K562 (cell line): ENCODE measurements around the gene IBTK. TPM values are rescaled to one million over a fixed set of nuclear protein-coding genes. Genes with fewer than 3 reads are reported as not detected.

Experiments used
- ESRRB ChIP-seq: fragments of 250-450 bp; sonication (Bioruptor Pico); IDR thresholded peaks from 2 replicates; pipeline ENCODE4 v1.5.0; 2020; ENCODE audit warnings: mild to moderate bottlenecking, moderate library complexity, borderline replicate concordance
- HNRNPL ChIP-seq: fragments of 200-400 bp; formaldehyde crosslinking; IDR thresholded peaks from 2 replicates; pipeline ENCODE4 v1.6.1; 2017; ENCODE audit warnings: low read depth, mild to moderate bottlenecking, low read length
- KAT8 ChIP-seq: fragments of 450-650 bp; IDR thresholded peaks from 2 replicates; pipeline ENCODE4 v1.6.1; 2016; ENCODE audit warnings: low read depth, mild to moderate bottlenecking
- MCM2 ChIP-seq: fragments of 450-650 bp; IDR thresholded peaks from 2 replicates; pipeline ENCODE4 v1.6.1; 2017; ENCODE audit warnings: low read depth, mild to moderate bottlenecking
- MEF2A ChIP-seq: IDR thresholded peaks from 2 replicates; pipeline ENCODE4 v1.6.1; 2011; ENCODE audit warnings: low read depth, mild to moderate bottlenecking, low read length, moderate library complexity; ENCODE audit not compliant: control insufficient read depth
- NR2C2 ChIP-seq, 2 experiments: fragments of 200-800 bp in 1 of 2; sonication (Bioruptor generic) in 1 of 2; sonication (generic) in 1 of 2; formaldehyde crosslinking in 1 of 2; IDR thresholded peaks; 2 replicates each; pipeline versions ENCODE4 v1.6.1 to v1.8.0; 2016 to 2022; ENCODE audit warnings: mild to moderate bottlenecking in 1 of 2, missing compliant biosample characterization in 1 of 2, missing genetic modification characterization in 1 of 2, missing genetic modification reagents in 1 of 2
- POLR2H ChIP-seq: IDR thresholded peaks from 2 replicates; pipeline ENCODE4 v1.6.1; 2016; ENCODE audit warnings: missing genetic modification characterization, low read depth, mild to moderate bottlenecking, control low read depth, missing compliant biosample characterization, moderate library complexity
- SMARCC2 ChIP-seq: fragments of 450-650 bp; IDR thresholded peaks from 2 replicates; pipeline ENCODE4 v1.6.1; 2017; ENCODE audit warnings: antibody characterized with exemption, moderate library complexity, mild to moderate bottlenecking, low read depth
- SMC3 ChIP-seq: conservative IDR thresholded peaks from 2 replicates; pipeline ENCODE4 v1.6.1; 2011; ENCODE audit warnings: low read depth, low read length, improper control_type of control experiment; ENCODE audit not compliant: insufficient read depth
- SOX6 ChIP-seq: fragments of 450-650 bp; IDR thresholded peaks from 2 replicates; pipeline ENCODE4 v1.6.1; 2014; ENCODE audit warnings: mild to moderate bottlenecking
- ZEB2 ChIP-seq: fragments of 450-650 bp; IDR thresholded peaks from 2 replicates; pipeline ENCODE4 v1.6.1; 2016
- ZNF212 ChIP-seq: fragments of 450-650 bp; formaldehyde crosslinking; IDR thresholded peaks from 2 replicates; pipeline ENCODE4 v1.4.0; 2020; ENCODE audit warnings: mild to moderate bottlenecking
- ZNF384 ChIP-seq: IDR thresholded peaks from 2 replicates; pipeline ENCODE4 v1.6.1; 2012; ENCODE audit warnings: low read depth, low read length, improper control_type of control experiment
- ZNF589 ChIP-seq: fragments of 200-800 bp; sonication (Bioruptor generic); IDR thresholded peaks from 2 replicates; pipeline ENCODE4 v1.6.1; 2016; ENCODE audit warnings: low read depth, missing genetic modification characterization, missing compliant biosample characterization
- polyA plus RNA-seq, 8 experiments: library from polyadenylated mRNA; depleted of rRNA in 4 of 8; stranded (reverse) in 5 of 8; unstranded in 3 of 8; fragments of >200 nt; fragmentation: Nextera tagmentation in 2 of 8; fragmentation: Illumina TruSeq in 1 of 8; extraction: Ambion mirVana in 2 of 8; extraction: Trizol in 1 of 8; gene quantifications; 2 replicates each; pipeline versions ENCODE4 v1.2.1 to v1.2.3, GENCODE V29; 2011 to 2014; ENCODE audit warnings: inconsistent platforms in 1 of 8, missing spikeins in 1 of 8
- total RNA-seq, 7 experiments: library from RNA; depleted of rRNA in 6 of 7; stranded (reverse); fragments of >200 nt in 6 of 7; fragmentation: Illumina TruSeq in 2 of 7; extraction: Trizol in 2 of 7; gene quantifications; 2 replicates each; pipeline versions ENCODE4 v1.2.1 to v1.2.3, GENCODE V29; 2011 to 2021; ENCODE audit warnings: low replicate concordance in 1 of 7
- TF ChIP-seq, protein P1 (sequence below): sonication (generic); formaldehyde crosslinking; IDR thresholded peaks from 2 replicates; pipeline ENCODE4 v1.4.0; 2020; ENCODE audit warnings: mild to moderate bottlenecking, missing genetic modification reagents
- TF ChIP-seq, protein P2 (sequence below), 3 experiments: IDR thresholded peaks in 2 of 3; conservative IDR thresholded peaks in 1 of 3; 2 replicates each; pipeline ENCODE4 v1.5.1; 2011 to 2012; ENCODE audit warnings: low read length in 3 of 3, mild to moderate bottlenecking in 3 of 3, control low read depth in 2 of 3, improper control_type of control experiment in 1 of 3, inconsistent platforms in 1 of 3, low read depth in 1 of 3, mixed read lengths in 1 of 3, moderate library complexity in 1 of 3; ENCODE audit not compliant: insufficient read depth in 2 of 3
- TF ChIP-seq, protein P3 (sequence below): fragments of 450-650 bp; formaldehyde crosslinking; IDR thresholded peaks from 2 replicates; pipeline ENCODE4 v1.4.0; 2020; ENCODE audit warnings: mild to moderate bottlenecking, mixed read lengths
- TF ChIP-seq, protein P4 (sequence below): fragments of 200-800 bp; sonication (Bioruptor generic); IDR thresholded peaks from 2 replicates; pipeline ENCODE4 v1.6.1; 2016; ENCODE audit warnings: missing genetic modification characterization, missing compliant biosample characterization

The IBTK gene
- total and polyA plus RNA-seq, 9 of the 15 experiments (the other 6 are each of a cell fraction or from before 2014, with no cell fraction given): 13.2 to 36.4 (median 21.8) TPM

DNA sequence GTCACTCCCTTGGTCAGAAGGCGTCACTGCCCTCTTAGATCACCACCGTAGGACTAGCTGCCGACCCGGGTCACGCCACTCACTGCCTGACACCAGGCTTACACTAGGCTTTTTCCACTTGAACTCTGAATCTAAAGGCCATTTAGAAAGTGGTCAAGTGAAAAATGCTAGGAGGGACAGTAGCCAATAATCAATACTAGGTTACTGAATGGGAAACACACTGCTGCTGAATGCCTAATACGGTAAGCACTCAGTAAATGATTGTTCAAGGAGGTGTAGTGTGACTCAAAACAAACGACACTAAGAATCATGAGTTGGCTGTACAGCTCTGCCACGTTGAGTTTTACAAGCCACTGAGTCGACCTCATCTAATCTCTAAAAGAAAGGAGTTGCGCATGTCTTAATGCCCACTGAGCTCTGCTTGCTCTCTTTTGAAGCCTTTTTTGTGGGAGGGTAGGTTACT, 760 bp upstream of the IBTK start (continued):
- TF ChIP-seq, protein P1, sequence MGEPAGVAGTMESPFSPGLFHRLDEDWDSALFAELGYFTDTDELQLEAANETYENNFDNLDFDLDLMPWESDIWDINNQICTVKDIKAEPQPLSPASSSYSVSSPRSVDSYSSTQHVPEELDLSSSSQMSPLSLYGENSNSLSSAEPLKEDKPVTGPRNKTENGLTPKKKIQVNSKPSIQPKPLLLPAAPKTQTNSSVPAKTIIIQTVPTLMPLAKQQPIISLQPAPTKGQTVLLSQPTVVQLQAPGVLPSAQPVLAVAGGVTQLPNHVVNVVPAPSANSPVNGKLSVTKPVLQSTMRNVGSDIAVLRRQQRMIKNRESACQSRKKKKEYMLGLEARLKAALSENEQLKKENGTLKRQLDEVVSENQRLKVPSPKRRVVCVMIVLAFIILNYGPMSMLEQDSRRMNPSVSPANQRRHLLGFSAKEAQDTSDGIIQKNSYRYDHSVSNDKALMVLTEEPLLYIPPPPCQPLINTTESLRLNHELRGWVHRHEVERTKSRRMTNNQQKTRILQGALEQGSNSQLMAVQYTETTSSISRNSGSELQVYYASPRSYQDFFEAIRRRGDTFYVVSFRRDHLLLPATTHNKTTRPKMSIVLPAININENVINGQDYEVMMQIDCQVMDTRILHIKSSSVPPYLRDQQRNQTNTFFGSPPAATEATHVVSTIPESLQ: no peak
- TF ChIP-seq ESRRB (CRISPR knock-in tag) (no peak), ZNF384 (no peak), MCM2 (no peak), SMC3 (no peak), MEF2A (no peak), ZNF212 (CRISPR knock-in tag) (no peak), ZEB2 (no peak), SOX6 (no peak), NR2C2 (CRISPR knock-in tag; IDR thresholded peaks at IDR 0.05) (no peak), NR2C2 (tag; IDR thresholded peaks at IDR 0.05) (peak; percentile 81), KAT8 (no peak), ZNF589 (peak; percentile 65), SMARCC2 (no peak), HNRNPL (0 out of 2 replicates have a peak, but pooled peaks have one; percentile 9), POLR2H (peak; percentile 13; the same call in 1 of the 2 replicates)
- TF ChIP-seq, protein P2, sequence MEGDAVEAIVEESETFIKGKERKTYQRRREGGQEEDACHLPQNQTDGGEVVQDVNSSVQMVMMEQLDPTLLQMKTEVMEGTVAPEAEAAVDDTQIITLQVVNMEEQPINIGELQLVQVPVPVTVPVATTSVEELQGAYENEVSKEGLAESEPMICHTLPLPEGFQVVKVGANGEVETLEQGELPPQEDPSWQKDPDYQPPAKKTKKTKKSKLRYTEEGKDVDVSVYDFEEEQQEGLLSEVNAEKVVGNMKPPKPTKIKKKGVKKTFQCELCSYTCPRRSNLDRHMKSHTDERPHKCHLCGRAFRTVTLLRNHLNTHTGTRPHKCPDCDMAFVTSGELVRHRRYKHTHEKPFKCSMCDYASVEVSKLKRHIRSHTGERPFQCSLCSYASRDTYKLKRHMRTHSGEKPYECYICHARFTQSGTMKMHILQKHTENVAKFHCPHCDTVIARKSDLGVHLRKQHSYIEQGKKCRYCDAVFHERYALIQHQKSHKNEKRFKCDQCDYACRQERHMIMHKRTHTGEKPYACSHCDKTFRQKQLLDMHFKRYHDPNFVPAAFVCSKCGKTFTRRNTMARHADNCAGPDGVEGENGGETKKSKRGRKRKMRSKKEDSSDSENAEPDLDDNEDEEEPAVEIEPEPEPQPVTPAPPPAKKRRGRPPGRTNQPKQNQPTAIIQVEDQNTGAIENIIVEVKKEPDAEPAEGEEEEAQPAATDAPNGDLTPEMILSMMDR (IDR thresholded peaks at IDR 0.05 in 2 of 3, conservative IDR thresholded peaks at IDR 0.05 in 1 of 3; ENCODE audit: insufficient read depth in 2 of 3, low read depth in 1 of 3, low read length in 3 of 3): 0 out of 6 replicates have a peak, but pooled peaks of 1 of the 3 experiments have one; percentile 14
- TF ChIP-seq, protein P3, sequence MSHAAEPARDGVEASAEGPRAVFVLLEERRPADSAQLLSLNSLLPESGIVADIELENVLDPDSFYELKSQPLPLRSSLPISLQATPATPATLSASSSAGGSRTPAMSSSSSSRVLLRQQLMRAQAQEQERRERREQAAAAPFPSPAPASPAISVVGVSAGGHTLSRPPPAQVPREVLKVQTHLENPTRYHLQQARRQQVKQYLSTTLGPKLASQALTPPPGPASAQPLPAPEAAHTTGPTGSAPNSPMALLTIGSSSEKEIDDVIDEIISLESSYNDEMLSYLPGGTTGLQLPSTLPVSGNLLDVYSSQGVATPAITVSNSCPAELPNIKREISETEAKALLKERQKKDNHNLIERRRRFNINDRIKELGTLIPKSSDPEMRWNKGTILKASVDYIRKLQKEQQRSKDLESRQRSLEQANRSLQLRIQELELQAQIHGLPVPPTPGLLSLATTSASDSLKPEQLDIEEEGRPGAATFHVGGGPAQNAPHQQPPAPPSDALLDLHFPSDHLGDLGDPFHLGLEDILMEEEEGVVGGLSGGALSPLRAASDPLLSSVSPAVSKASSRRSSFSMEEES (CRISPR knock-in tag): no peak
- TF ChIP-seq, protein P4, sequence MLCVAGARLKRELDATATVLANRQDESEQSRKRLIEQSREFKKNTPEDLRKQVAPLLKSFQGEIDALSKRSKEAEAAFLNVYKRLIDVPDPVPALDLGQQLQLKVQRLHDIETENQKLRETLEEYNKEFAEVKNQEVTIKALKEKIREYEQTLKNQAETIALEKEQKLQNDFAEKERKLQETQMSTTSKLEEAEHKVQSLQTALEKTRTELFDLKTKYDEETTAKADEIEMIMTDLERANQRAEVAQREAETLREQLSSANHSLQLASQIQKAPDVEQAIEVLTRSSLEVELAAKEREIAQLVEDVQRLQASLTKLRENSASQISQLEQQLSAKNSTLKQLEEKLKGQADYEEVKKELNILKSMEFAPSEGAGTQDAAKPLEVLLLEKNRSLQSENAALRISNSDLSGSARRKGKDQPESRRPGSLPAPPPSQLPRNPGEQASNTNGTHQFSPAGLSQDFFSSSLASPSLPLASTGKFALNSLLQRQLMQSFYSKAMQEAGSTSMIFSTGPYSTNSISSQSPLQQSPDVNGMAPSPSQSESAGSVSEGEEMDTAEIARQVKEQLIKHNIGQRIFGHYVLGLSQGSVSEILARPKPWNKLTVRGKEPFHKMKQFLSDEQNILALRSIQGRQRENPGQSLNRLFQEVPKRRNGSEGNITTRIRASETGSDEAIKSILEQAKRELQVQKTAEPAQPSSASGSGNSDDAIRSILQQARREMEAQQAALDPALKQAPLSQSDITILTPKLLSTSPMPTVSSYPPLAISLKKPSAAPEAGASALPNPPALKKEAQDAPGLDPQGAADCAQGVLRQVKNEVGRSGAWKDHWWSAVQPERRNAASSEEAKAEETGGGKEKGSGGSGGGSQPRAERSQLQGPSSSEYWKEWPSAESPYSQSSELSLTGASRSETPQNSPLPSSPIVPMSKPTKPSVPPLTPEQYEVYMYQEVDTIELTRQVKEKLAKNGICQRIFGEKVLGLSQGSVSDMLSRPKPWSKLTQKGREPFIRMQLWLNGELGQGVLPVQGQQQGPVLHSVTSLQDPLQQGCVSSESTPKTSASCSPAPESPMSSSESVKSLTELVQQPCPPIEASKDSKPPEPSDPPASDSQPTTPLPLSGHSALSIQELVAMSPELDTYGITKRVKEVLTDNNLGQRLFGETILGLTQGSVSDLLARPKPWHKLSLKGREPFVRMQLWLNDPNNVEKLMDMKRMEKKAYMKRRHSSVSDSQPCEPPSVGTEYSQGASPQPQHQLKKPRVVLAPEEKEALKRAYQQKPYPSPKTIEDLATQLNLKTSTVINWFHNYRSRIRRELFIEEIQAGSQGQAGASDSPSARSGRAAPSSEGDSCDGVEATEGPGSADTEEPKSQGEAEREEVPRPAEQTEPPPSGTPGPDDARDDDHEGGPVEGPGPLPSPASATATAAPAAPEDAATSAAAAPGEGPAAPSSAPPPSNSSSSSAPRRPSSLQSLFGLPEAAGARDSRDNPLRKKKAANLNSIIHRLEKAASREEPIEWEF (CRISPR knock-in tag): peak; percentile 66
